H1 (cell line): ENCODE data around the gene CDH7. TPM values are rescaled to one million over a fixed set of nuclear protein-coding genes. Genes with fewer than 3 reads are reported as not detected.

ENCODE experiments used
- ATF2 ChIP-seq: IDR thresholded peaks from 2 replicates; pipeline ENCODE4 v1.6.1; 2012; ENCODE audit warnings: low read length, inconsistent platforms
- SIX5 ChIP-seq: IDR thresholded peaks from 2 replicates; pipeline ENCODE4 v1.6.1; 2011; ENCODE audit warnings: mild to moderate bottlenecking, low read depth, low read length
- polyA plus RNA-seq, 7 experiments: library from polyadenylated mRNA; depleted of rRNA in 3 of 7; stranded (reverse) in 5 of 7; unstranded in 2 of 7; fragments of >200 nt in 5 of 7; fragments of 200-250 nt in 2 of 7; gene quantifications; 1 replicate in 5 of 7; 2 replicates in 1 of 7; 4 replicates in 1 of 7; pipeline versions ENCODE4 v1.2.1 to v1.2.3, GENCODE V29; 2011 to 2013; ENCODE audit warnings: missing spikeins in 2 of 7, mixed read lengths in 2 of 7
- total RNA-seq: library from RNA; stranded (reverse); fragmentation: NEBNext Ultra II Directional; extraction: Animal tissue kit (Norgen Biotek cat#: 25700); gene quantifications from 2 replicates; pipeline ENCODE4 v1.2.1, GENCODE V29; 2021

Gene CDH7
- total and polyA plus RNA-seq, 2 of the 8 experiments (the other 6 are each of a cell fraction or from before 2014, with no cell fraction given) = 1.00 to 1.5 TPM

- TF ChIP-seq ATF2 (no peak), SIX5 (no peak)
These were observed 3.9 kb upstream of the CDH7 start (continued) for GRCh38 chr18:65746936-65747335.
